ENCODE results near the gene SSTR4.
A peak's percentile ranks its signal among the peaks of the same experiment; 100 is the strongest.
"Not testable (repeated sequence)": the region's sequence is repeated elsewhere in the genome, so short reads cannot be mapped to it uniquely, and the experiment has no call there.

SSTR4 gene

DNA sequence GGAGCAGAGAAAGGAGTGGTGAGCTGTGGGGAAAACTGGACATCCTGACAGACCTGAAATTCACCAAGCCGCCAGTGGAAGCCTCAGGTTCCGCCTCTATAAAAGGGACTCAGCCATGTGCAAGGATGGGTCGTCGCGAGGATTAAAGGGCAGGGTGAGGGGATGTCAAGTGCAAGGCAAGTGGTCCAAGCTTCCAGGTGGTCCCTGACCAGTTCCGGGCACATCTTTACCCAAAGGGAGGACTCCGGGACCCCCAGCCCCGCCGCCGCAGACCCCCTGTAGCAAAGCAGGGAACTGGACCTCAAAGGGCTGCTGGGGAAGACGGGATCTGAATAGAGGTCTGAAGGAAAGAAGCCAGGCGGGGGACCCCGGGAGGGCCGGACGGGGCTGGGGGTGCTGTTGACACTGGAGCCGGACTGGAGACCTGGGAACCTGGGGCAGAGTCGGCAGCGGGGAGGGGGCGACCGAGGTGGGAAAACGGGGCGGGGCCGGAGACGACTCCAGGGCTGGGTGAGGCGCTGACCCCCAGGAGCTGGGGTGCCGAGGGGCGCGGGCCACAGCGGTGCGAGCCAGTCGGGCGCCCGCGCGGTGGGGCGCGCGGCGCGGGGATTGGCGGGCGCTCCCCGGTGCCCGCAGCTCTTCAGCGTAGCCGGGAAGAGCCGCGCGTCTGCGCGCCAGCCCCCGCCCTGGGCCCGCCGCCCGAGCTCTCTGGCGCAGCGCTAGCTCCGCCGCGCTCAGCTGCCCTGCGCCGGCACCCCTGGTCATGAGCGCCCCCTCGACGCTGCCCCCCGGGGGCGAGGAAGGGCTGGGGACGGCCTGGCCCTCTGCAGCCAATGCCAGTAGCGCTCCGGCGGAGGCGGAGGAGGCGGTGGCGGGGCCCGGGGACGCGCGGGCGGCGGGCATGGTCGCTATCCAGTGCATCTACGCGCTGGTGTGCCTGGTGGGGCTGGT is at the start of gene SSTR4:
SSTR4 (plus strand) TSS at position 592 of the 951 bp plus-strand sequence; CDS start at position 764, 172 bp downstream.
- DNase-seq = no peak

DNA sequence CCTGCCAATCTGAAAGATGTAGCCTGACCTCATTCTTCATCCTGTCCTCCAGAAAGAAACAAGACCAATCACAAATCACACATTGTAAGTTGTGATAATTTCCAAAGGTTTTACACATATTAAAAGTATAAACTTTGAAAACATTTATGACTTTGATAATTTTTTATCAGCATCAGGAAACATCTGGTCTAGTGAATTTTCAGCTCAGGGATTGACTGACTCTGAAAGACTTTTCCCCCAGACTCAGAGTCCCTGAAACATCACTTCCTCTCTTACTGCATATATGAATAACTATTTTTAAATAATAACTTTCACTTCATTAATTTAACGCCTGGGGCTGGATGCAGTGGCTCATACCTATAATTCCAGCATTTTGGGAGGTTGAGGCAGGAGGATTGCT is 48.5 kb upstream of the SSTR4 start:
- DNase-seq = no peak

DNA sequence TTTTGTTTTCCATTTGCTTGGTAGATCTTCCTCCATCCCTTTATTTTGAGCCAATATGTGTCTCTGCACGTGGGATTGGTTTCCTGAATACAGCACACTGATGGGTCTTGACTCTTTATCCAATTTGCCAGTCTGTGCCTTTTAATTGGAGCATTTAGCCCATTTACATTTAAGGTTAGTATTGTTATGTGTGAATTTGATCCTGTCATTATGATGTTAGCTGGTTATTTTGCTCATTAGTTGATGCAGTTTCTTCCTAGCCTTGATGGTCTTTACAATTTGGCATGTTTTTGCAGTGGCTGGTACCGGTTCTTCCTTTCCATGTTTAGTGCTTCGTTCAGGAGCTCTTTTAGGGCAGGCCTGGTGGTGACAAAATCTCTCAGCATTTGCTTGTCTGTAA is 43.7 kb upstream of the SSTR4 start:
- DNase-seq = not testable (repeated sequence)

DNA sequence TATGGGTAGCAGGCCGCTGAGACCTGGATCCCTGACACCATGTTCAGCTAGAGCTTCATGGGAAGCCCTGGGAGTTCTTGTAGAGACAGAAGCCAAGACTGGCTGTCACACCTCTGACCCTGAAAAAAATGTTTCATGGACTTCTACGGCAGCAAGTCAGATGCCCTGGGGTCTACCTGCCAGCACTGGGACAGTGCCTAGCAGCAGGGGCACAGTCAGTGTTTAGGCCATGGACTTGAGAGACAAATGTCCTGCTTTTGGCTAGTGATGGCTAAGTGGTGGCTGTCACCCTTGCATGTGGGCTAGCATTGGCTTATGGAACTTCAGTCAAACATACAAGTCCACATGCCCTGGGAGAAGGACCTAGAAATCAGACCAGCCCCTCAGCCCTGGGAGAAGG is 41.3 kb upstream of the SSTR4 start:
- DNase-seq = no peak

DNA sequence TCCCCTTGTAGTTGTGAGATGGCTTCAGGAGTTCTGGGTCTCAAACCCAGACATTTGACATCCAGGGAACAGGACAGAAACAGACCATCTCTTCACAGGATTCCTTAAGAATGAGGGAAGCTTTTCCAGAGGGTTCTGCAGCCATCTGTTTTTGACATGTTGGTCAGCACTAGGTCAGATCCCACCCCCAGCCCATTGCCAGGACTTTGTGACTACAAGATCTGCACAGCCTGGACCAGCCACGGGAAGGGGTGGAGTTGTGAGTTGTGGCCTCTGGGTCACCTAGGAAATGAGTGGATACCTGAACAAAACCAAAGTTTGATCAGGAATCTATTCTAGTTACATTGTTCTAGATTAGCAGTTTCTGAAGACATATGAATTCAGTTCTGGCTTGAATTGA is 39.2 kb upstream of the SSTR4 start:
- DNase-seq = no peak

GRCh38 chr20:22998476-22998875 is 36.6 kb upstream of the SSTR4 start:
- DNase-seq = no peak

DNA sequence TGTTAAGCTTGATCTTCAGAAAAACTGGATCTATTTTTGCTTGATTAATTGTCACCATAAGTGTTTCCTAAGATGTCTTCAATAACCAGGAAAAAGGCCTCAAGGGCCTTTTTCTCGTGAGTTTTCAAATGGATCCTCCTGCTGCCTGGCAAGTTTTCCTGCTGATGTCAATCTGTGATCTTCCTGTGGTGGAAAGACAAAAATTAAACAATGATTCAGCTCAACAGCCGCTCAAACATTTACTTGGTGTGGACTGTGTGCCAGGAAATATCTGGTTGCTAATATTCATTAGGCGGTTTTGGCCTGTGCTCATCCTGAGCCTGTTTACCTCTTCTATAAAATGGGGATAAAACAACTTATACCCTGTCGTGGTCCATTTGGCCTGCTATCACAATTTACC is 35.4 kb upstream of the SSTR4 start:
- no peak for DNase-seq

DNA sequence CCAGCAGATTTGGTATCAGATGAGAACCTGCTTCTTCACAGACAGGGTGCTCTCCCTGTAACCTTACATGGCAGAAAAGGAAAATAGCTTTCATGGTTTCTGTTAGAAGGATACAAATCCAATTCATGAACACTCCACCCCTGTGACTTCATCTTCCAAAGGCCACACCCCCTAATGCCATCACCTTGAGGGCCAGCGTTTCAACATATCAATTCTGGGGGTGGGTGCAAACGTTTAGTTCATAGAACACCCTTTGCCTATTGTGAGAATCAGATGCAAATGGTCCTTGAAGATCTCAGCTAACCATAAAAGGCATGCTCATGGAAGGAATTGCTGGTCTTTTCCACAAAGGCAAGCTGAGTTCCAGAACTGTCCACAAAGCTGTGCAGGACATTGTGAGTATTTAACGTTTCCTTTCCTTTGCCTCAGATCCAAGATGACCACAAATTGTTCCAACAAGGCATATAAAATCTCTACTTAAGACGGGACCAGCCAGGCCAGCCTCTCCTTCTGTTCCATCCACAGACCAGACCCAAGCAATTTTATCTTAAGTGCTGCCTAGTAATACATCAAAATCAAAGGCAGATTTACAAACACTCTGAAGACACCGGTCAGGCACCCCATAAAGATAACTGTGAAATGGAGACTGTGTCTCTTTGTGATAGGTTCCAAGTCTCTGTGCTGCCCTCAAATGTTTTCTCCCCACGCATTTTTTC is 34.7 kb upstream of the SSTR4 start:
- DNase-seq = no peak

GRCh38 chr20:23002276-23002675 is 32.8 kb upstream of the SSTR4 start:
- DNase-seq = peak; percentile 10

DNA sequence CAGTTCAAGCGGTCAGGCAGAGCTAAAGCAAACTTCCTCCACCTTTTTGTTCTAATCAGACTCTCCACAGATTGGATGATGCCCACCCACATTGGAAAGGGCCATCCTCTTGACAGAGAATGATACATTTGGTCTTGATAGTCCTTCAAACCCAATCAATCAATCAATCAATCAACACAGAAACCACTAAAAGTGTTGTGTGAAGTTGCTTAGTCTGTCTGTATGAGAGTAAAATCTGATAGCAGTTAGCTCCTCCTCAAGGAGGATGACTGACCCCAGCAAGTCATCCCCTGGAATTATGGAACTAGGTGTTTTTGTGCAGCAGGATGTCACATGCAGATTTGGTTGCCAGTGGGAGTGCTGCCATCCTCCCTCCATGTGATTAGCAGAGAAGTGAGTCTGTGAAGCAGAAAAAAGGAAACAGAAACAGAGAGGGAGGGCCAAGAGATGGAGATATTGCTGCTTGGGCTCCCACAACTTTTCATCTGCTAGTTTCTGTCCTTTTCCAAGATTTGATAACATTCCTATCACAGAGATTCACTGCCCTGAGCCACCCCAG is 32.0 kb upstream of the SSTR4 start:
- no peak for DNase-seq

- DNase-seq = no peak
These were observed 31.1 kb upstream of the SSTR4 start for GRCh38 chr20:23003881-23004460.

- peak; percentile 48 for DNase-seq
These were observed 29.3 kb upstream of the SSTR4 start for GRCh38 chr20:23005776-23006175.

- no peak for DNase-seq
These were observed 27.6 kb upstream of the SSTR4 start for GRCh38 chr20:23007462-23007861.

GRCh38 chr20:23007886-23008655 is 27.0 kb upstream of the SSTR4 start:
- no peak for DNase-seq

GRCh38 chr20:23008667-23009066 is 26.4 kb upstream of the SSTR4 start:
- DNase-seq = no peak

DNA sequence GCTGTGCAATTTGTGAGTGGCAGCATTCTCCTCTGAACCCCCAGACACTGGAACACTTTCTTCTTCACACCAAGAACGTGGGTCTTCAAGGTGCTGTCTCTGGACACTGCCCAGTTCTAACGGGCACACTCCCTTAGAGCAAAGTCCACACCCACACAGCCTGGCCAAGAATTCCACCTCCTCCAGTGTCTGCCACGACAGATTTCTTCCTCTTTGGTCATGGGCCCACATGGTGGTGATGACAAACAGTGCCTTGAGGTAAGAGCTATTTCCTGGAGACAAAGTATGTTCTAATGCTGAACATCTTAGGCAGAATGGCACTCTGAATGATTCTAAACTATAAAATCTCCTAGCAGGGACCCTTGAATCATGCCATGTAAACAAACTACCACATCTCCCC is 25.5 kb upstream of the SSTR4 start:
- DNase-seq = no peak

GRCh38 chr20:23010096-23010495 is 25.0 kb upstream of the SSTR4 start:
- DNase-seq = no peak

DNA sequence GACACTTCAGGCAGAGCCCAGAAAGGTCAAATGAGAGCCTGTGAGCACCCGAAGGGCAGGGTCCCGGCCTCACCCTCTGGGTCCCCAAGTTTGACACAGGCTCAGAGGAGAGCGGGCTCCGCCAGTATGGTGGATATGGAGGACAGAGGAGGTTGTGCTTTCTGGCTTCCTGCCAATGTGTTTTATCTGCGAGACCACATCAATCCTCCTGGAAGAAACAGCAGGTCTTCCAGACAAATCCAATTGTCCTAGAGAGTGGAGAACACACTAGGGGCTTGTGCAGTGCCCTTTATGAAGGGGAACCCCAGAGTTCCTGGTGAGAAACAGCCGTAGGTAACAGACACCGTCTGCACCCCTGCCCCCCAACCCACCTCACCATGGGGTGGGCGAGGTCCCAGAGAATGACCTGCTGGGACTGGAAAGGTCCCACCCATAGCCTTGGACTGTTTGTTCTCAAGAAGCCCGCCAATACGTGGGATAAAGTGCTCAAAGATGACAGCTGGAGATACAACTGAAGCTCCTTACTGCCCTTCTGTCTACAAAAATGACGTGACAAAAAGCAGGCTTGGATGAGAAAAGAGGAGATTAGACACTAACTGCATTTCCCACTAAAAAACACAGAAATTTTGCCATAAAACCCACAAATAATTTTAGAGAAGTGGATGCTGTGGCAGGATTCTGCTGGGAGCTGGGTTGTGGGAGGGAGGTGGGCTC is 23.9 kb upstream of the SSTR4 start:
- no peak for DNase-seq

DNA sequence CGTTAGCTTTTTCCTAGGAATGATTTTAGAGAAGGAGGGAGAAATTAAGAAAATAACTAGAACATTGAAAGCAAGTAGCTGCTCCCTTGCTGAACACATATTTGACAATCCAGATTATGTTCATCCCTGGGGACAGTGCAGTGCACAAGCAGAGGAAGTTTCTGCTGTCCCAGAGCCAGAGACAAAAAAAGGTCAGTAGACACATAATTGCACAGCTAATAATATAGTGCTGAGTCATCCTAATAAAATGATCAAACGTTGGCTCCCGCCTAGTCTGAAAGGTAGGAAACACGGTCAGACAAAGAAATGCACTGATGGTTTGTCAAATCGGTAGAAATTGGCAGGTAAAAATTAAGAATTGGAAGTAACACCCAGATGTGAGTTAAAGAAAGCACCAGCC is 21.7 kb upstream of the SSTR4 start:
- no peak for DNase-seq

DNA sequence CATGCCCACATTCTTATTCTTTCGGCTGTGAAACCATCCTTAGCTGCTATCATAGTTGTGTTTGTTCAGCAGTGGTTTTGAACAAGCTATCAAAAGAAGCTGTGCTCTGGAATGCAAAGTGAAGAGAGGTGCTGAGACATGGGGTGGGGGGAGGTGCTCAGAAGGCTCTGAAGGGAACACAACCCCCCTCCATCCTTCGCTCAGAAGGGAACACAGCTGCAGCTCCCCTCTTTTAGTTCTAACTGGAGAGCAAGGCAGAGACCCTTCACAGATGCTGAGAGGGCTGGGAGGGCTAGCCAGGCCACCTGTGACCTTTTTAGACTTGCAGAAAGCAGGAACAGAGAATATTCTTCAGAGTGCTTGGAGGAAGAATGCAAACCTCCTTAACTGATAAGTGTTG is 17.6 kb upstream of the SSTR4 start:
- DNase-seq = no peak

DNA sequence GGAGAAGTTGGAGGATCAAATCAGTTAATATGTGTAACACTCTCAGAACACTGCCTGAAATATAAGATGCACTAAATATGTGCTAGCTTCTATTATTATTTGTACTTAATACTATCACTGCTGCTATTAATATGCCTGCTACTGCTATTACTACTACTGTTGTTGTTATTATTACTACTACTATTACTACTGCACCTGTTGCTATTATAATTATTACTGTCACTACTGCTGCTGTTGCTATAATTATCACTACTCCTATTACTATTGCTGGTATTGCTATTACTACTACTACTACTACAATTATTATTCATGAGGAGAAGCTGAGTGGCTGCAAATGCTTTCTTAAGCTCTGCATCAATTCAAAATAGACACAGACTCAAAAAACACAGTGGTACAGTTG is 16.7 kb upstream of the SSTR4 start:
- DNase-seq = no peak

DNA sequence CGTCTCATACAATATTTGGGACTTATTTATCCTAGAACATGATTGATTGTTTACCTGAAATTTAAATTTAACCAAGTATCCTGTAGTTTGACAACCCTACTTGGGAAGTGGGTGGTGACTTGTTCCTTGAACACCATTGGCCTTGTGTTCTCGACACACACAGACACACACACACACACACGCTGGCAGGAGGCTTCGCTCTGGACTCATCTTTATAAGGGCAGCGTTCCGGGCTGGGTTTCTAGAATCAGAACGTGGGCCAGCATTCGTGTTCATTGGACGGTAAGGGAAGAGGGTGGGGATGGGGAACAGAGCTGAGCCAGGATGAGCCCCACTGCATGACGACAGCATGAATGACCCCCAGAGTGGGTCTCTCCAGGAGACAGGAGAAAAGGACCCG is 16.2 kb upstream of the SSTR4 start:
- no peak for DNase-seq

Data from hematopoietic multipotent progenitor cell treated with erythropoietin and hydrocortisone succinate and interleukin-3 and kit ligand, for 6 days (in vitro differentiated cells).